Colon (tissue), 2 donors: Measurements from ENCODE around the gene PPP6R2.
"Not testable (repeated sequence)": the region's sequence is repeated elsewhere in the genome, so short reads cannot be mapped to it uniquely, and the experiment has no call there.

Source experiments
- FAIRE-seq: peaks from 2 replicates; lab custom pipeline; 2012; peaks lifted over from hg19 to GRCh38; lab: Jason Lieb, UNC
- donor health status: control.
- donor health status: control.

Gene PPP6R2

GRCh38 chr22:50317674-50318073 is 25.5 kb upstream of the PPP6R2 start:
- FAIRE-seq: no peak

- no peak for FAIRE-seq
These were observed 24.8 kb upstream of the PPP6R2 start for GRCh38 chr22:50318356-50318697.

- FAIRE-seq: no peak
These were observed 24.3 kb upstream of the PPP6R2 start for GRCh38 chr22:50318698-50319411.

GRCh38 chr22:50319503-50319951 is 23.6 kb upstream of the PPP6R2 start:
- FAIRE-seq: no peak

GRCh38 chr22:50320116-50320515 is 23.0 kb upstream of the PPP6R2 start:
- no peak for FAIRE-seq

- no peak for FAIRE-seq
These were observed 22.3 kb upstream of the PPP6R2 start for GRCh38 chr22:50320671-50321325.

GRCh38 chr22:50322382-50323104 is 20.6 kb upstream of the PPP6R2 start:
- not testable (repeated sequence) for FAIRE-seq

- FAIRE-seq: no peak
These were observed 19.2 kb upstream of the PPP6R2 start for GRCh38 chr22:50323900-50324299.

GRCh38 chr22:50325444-50326224 is 17.5 kb upstream of the PPP6R2 start:
- no peak for FAIRE-seq

GRCh38 chr22:50326225-50326955 is 16.7 kb upstream of the PPP6R2 start:
- FAIRE-seq: no peak

GRCh38 chr22:50326956-50327710 is 16.0 kb upstream of the PPP6R2 start, which contains the start of gene DENND6B:
TSS of gene DENND6B (minus strand) at chr22:50327012. CDS start at chr22:50326988, 24 bp downstream.
- no peak for FAIRE-seq

GRCh38 chr22:50327711-50328019 is 15.5 kb upstream of the PPP6R2 start:
- no peak for FAIRE-seq

GRCh38 chr22:50329236-50329635 is 13.9 kb upstream of the PPP6R2 start:
- FAIRE-seq: no peak

- not testable (repeated sequence) for FAIRE-seq
These were observed 8.7 kb upstream of the PPP6R2 start for GRCh38 chr22:50334433-50334832.

GRCh38 chr22:50337262-50338041 is 5.7 kb upstream of the PPP6R2 start:
- FAIRE-seq: no peak

- FAIRE-seq: no peak
These were observed 5.0 kb upstream of the PPP6R2 start for GRCh38 chr22:50338042-50338573.

GRCh38 chr22:50338860-50339462 is 4.2 kb upstream of the PPP6R2 start:
- no peak for FAIRE-seq

- FAIRE-seq: no peak
These were observed 2.9 kb upstream of the PPP6R2 start for GRCh38 chr22:50339945-50340879.
